ENCODE results near the gene SLC16A12.
"Not testable (repeated sequence)": the region's sequence is repeated elsewhere in the genome, so short reads cannot be mapped to it uniquely, and the experiment has no call there.

Gene SLC16A12

DNA sequence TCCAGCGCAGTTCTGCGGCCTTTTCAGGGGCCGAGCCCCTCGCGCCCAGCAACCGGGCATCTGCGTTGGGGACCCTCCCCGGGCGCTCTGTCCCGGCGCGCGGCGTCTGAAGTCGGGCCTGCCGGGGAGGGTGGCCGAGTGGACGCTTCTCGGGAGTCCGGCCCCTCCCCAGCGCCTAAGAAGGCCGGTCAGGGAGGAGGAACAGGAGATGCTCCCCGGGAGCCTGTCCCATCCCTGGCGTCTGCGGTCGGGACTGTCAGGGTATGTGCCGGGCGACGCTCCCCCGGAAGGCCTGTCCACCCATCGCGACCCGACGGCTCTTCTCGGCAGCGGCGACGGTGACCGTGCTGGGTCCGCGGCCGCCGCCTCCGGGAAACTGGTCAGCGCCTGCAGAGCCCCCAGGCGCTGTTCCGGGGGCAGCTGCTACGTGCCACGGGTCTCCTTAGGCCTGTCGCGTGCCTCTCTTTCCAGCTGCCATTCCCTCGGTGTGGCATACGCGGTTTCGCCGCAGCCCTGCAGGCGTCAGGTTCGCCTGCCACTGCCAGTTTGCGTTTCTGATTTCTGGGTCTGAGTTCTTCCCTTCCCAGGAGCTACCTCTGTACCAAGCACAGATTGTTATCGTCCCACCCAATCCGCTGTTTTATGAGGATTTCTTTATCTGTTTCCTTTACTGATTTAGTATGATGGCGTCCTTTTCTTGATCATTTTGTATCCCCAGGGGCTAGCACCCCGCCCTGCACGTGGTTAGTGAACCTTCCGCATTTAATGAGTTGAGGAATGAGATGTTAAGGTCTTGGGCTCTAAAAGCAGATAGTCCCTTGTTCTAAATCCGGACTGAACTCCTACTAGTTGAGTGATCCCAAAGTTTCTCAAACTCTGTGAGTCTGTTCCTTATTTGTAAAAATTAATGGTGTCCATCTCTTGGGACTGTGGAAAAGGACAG, 120.2 kb downstream of the SLC16A12 start:
- DNase-seq (ENCODE audit: low read depth), result peak; percentile 45

DNA sequence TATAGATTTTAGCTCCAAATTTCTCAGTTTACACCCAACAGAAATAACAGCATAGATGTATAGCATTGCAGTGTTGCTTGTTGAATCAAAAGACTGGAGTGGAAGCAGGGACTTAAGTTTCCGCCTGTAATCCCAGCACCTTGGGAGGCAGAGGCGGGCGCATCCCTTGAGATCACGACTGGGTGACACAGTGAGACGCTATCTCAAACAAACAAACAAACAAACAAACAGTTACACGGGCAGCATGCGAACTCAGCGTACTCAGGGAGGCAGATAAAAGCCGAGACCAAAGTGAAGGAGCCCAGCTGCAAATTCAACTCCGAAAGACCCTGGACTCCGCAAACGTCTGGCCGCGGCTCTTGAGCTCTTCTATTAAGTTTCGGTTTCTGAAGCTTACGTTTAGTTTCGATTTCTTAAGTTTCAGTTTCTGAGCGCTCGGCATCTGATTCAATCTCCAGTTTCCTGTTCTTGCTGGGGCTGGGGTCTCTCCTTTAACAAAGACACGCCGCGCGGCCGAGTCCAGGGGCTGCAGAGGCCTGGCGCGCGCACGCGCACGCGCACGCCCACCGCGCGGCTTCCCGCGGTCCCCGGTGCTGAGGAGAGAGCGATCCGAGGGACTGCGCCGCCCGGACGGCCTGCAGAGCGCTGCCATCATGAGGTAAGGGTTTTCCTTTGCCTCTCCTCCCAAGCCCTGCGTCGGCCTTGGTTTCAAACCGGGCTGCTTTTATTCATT, 121.1 kb downstream of the SLC16A12 start, which contains the start of gene IFIT5:
IFIT5 (plus strand) TSS at position 423 of the 733 bp plus-strand sequence; CDS start at position 654, 231 bp downstream.
- peak; percentile 66 for DNase-seq (ENCODE audit: low read depth)

DNA sequence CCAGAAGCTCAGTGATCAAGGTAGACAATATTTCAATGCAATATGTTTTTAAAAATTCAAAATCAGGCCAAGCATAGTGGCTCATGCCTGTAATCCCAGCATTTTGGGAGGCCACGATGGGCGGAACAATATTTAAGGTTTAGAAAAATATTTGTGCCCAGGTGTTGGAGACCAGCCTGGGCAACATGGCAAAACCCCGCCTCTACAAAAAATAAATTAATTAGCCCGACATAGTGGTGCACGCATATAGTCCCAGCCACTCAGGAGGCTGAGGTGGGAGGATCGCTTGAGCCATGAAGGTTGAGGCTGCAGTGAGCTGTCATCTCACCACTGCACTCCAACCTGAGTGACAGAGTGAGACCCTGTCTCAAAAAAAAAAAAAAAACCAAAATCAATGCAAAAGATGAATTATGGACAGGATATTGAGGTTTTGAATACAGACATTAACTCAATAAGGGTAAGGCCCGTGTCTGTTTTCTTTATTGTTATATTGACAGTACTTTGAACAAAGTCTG, 121.9 kb downstream of the SLC16A12 start:
- no peak for DNase-seq (ENCODE audit: low read depth)

DNA sequence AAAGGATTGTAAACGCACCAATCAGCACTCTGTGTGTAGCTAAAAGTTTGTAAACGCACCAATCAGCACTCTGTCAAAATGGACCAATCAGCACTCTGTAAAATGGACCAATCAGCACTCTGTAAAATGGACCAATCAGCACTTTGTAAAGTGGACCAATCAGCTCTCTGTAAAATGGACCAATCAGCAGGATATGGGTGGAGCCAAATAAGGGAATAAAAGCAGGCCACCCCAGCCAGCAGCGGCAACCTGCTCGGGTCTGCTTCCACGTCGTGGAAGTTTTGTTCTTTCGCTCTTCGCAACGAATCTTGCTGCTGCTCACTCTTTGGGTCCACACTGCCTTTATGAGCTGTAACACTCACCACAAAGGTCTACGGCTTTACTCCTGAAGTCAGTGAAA, 123.1 kb downstream of the SLC16A12 start:
- not testable (repeated sequence) for DNase-seq (ENCODE audit: low read depth)

DNA sequence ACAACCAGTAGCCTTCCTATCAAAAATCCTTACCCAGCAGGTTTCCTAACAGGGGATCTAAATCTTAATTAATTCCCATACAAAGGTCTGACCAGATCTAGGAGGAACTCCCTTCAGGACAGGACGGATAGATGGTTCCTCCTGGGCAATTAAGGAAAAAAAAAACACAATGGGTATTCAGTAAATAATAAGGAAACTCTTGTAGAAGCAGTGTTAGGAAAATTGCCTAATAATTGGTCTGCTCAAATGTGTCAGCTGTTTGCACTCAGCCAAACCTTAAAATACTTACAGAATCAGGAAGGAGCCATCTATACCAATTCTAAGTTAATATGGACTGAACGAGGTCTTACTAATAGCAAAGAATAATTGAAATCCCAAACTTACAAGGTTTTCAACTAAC, 124.3 kb downstream of the SLC16A12 start:
- DNase-seq (ENCODE audit: low read depth), result not testable (repeated sequence)

DNA sequence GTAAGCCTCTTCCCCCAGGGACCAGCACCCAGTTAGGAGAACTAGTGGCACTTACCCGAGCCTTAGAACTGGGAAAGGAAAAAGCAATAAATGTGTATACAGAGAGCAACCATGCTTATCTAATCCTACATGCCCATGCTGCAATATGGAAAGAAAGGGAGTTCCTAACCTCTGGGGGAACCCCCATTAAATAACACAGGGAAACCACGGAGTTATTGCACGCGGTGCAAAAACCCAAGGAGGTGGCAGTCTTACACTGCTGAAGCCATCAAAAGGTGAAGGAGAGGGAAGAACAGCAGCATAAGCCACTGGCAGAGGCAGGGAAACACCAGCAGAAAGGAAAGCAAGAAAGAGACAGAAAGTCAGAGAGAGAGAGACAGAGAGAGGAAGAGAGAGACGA, 124.8 kb downstream of the SLC16A12 start:
- DNase-seq (ENCODE audit: low read depth), result not testable (repeated sequence)

DNA sequence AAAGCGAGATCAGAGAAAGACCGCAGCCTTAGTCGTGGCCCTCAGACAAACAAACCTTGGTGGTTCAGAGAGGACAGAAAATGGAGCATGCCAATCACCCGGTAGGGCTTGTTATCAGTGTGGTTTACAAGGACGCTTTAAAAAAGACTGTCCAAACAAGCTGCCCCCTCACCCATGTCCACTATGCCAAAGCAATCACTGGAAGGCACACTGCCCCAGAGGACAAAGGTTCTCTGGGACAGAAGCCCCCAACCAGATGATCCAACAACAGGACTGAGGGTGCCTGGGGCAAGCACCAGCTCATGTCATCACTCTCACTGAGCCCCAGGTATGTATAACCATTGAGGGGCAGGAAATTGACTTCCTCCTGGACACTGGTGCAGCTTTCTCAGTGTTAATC, 126.1 kb downstream of the SLC16A12 start:
- not testable (repeated sequence) for DNase-seq (ENCODE audit: low read depth)

DNA sequence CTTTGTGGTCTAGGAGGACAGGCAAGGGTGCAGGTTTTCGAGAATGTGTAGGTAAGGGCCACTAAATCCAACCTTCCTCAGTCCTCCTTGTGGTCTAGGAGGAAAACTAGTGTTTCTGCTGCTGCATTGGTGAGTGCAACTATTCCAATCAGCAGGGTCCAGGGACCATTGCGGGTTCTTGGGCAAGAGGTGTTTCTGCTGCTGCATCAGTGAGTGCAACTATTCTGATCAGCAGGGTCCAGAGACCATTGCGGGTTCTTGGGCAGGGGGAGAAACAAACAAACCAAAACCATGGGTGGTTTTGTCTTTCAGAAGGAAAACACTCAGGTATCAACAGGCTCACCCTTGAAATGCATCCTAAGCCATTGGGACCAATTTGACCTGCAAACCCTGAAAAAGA, 127.6 kb downstream of the SLC16A12 start:
- not testable (repeated sequence) for DNase-seq (ENCODE audit: low read depth)

DNA sequence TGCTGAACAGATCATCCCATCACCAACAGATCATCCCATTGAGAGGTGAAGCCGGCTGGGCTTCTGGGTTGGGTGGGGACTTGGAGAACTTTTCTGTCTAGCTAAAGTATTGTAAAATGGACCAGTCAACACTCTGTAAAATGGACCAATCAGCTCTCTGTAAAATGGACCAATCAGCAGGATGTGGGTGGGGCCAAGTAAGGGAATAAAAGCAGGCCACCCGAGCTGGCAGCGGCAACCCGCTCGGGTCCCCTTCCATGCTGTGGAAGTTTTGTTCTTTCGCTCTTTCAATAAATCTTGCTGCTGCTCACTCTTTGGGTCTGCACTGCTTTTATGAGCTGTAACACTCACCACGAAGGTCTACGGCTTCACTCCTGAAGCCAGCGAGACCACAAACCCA, 129.2 kb downstream of the SLC16A12 start:
- not testable (repeated sequence) for DNase-seq (ENCODE audit: low read depth)

DNA sequence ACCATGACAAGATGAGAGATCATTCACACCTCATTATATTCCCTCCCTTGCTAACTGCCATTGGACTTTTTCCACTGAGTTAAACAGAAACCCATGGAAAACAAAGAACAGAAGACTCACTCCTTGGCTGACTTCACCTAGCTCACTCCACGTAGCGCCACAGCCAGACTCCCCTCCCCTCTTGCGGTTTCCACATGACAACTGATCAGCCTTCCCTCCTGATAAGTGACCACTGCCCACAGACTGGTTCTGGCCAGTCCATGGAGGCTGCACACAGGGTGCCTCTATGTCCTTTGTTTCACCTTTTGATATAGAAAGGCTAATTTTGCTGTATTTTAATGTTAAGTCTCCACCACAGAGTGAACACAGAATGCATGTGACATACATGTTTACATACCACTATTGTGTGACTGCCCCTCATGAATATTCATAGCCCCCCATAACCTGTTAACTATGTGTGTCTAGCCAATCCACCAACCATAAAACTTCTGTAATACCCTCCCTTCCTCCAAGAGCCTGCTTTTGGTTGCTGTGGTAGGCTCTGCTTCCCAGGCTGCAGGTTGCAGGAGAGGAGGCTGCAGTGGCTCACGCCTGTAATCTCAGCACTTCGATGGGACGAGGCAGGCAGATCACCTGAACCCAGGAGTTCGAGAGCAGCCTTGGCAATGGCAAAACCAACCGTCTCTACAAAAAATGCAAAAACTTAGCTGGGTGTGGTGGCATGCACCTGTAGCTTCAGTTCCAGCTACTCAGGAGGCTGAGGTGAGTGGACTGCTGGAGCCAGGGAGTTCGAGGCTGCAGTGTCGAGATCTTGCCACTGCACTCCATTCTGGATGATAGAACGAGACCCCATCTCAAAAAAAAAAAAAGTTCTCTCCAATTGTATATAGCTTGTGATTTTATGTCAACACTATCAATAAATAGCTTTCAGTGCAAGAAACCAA, 131.0 kb downstream of the SLC16A12 start:
- no peak for DNase-seq (ENCODE audit: low read depth)

DNA sequence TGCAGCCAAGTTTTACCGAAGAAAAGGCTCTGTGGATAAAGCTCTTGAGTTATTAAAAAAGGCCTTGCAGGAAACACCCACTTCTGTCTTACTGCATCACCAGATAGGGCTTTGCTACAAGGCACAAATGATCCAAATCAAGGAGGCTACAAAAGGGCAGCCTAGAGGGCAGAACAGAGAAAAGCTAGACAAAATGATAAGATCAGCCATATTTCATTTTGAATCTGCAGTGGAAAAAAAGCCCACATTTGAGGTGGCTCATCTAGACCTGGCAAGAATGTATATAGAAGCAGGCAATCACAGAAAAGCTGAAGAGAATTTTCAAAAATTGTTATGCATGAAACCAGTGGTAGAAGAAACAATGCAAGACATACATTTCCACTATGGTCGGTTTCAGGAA, 132.4 kb downstream of the SLC16A12 start:
- no peak for DNase-seq (ENCODE audit: low read depth)

DNA sequence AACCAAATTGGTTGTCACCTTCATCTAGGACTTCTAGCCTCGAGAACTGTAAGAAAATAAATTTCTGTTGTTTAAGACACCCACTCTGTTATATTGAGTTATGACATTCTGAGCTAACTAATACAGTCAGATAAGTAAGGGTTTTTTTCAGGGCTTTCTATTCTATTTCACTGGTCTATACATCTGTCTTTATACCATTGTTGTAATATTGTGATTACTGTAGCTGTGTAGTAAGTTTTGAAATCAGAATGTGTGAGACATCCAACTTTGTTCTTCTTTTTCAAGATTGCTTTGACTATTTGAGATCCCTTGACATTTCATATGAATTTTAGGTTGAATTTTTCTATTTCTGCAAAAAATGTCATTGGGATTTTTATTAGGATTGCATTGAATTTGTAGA, 135.4 kb downstream of the SLC16A12 start:
- DNase-seq (ENCODE audit: low read depth), result no peak

DNA sequence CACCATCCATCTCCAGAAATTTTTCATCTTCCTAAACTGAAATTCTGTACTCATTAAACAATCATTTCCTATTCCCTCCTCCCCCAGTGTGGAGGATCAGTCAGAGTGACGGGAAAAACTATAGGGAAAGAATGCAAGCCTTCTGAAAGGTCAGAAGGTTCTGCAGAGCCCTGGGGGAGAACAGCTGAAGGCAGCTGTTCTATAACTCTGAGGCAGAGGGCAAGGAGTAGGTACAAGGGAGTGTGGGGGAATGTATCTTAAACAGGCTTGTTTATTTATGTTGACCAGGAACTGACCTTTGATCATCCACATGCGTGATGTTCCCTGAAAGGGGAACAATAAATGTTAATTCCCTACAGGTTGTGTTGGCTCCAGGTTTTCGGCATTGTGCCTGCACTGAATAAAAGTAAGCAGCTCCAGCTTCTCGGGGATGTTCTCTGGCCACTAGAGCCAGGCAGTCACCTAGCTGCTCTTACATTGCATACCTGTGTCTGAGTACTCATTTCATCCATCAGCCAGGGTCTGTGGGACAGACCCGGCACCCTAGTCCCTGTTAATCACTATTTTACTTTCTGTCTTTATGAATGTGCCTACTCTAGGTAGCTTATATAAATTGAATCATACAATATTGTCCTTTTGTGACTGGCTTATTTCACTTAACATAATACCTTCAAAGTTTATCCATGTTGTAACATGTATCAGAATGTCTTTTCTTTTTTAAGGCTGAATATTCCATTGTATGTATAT, 137.2 kb downstream of the SLC16A12 start:
- no peak for DNase-seq (ENCODE audit: low read depth)

DNA sequence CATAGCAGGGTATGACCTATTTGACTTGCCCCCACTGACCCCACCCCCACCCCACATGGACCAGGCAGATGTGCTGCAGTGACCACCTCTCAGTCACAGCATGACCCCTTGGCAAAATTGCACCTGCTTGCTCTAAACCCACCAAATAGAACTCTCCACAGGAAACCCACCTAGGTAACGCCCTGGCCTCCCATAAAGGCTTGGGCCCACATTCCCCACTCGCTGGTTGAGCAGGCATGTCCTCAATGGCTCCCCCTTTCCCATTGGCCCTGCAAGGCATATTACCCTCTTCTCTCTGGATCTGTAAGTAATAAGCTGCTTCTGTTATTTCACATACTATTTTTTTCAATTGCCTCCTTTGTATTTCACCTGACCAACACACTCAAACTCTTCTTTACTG, 140.3 kb downstream of the SLC16A12 start:
- DNase-seq (ENCODE audit: low read depth), result no peak

DNA sequence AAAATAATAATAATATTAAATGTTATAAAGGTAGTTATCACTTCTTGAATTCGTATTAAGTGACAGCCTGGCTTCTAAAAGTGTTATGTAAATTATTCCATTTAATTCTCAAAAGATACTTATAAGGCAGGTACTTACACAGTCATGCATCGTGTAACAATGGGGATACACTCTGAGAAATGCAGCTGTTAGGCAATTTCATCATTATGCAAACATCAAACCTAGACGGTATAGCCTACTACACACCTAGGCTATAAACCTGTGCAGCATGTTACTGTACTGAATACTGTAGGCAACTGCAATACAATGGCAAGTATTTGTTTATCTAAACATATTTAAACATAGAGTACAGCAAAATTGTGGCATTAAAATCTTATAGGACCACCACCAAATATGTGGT, 141.5 kb downstream of the SLC16A12 start:
- DNase-seq (ENCODE audit: low read depth), result no peak

DNA sequence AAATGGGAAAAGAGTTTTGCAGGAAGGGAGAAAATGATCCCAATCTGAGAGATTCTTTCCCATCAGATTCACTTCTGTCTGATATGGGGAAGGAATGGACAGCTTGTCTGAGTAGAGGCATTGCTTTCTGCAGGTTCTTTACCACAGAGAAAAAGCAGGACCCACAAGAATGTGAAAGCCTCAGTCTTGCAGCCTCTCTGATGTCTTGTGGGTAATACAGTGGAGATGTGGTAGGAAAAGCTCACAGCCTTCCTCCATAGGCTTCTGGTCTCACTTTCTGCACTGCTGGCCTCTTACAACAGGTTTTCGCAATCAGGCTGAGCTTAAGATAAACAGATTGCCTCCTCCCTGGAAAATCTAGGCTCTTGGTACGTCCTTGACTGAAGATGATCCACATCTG, 142.4 kb downstream of the SLC16A12 start:
- peak; percentile 89 for DNase-seq (ENCODE audit: low read depth)

DNA sequence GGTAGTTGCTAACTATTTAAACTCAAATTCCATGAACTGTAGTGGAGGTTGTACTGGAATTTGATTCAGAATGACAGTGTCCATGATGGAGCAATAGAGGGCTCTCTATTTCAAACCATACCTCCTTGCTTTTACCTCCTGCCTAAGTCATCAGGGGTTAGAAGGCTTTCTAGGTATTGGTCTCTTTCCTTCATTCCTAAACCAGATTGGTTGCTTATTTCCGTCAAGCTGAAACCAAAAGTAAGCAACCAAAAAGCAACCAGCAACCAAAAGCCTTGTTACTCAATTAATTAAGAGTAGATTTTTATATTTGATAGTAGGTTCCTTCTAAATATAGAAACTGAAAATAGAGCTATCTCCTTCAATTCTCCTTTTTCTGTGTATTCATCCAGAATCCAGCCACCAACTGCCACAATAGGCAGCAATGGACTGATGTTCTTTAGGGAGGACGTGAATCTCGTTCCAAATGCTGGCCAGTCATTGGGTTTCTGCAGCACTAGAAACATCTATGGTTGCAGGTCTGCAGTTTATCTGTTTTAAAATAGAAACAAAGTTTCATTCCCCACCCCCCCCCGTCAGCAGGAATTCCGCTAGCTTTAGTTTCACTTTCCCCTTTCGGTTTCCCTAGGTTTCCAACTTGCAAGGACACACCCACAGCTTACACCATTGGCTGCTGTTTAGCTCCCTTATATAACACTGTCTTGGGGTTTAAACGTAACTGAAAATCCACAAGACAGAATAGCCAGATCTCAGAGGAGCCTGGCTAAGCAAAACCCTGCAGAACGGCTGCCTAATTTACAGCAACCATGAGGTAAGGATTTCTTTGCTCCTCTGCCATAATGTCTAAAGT, 143.3 kb downstream of the SLC16A12 start, which contains the start of gene IFIT1:
IFIT1 (plus strand) TSS at position 717 of the 850 bp plus-strand sequence; CDS start at position 807, 90 bp downstream.
- peak; percentile 81 for DNase-seq (ENCODE audit: low read depth)

DNA sequence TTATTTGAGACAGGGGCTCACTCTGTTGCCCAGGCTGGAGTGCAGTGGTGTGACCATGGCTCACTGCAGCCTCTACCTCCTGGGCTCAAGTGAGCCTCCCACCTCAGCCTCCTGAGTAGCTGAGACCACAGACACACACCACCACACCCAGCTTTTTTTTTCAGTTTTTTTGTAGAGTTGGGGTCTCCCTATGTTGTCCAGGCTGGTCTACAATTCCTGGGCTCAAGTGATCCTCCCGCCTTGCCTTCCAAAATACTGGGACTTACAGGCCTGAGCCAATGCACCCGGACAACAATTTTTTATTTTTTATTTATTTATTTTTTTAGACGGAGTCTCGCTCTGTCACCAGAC, 144.2 kb downstream of the SLC16A12 start:
- DNase-seq (ENCODE audit: low read depth), result not testable (repeated sequence)

DNA sequence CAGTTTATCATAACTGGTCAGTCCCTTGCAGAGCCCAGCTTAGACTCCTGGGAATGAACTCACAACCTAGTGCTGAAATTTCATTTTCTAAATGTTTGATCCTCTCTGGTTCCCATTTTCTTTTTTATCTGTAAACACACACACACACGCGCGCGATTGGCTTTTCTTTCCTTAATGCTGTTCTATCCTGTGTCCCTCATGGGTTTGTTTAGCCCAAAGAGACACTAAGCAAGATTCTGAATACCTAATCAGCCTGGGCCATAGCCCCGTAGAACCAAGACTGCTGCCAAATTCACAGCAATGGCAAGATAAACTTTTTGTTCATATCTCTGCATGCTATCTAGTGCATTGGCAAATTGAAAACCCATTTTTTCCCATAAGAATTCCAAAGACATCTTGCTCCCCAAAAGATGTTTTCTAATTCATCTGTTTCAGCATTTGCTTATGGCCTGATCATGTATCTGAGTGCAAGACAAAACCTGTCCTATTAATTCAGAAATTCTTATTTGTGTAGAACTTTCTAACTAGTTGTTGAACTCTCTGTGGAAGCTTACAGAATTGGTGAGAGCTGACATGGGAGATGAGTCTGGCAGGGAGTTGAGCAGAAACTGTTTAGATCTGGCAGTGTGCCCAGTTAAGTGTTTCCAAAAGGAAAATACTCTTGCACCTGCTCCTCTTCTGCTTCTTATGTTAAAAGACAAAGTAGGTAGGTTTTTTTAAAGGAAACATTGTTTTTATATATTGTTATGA, 144.7 kb downstream of the SLC16A12 start:
- no peak for DNase-seq (ENCODE audit: low read depth)

All from fibroblast of gingiva (primary cell).